ENCODE measurements around the gene ZNF622. TPM values are rescaled to one million over a fixed set of nuclear protein-coding genes. Genes with fewer than 3 reads are reported as not detected.

ZNF622 gene
- 54.4 and 55.6 TPM in 2 replicates for total RNA-seq

GRCh38 chr5:16465544-16466432 is at the start of gene ZNF622:
TSS of gene ZNF622 (minus strand) at chr5:16465800. CDS start at chr5:16465665, 135 bp downstream.
- peak within 1 kb of the TSS; percentile 99 for H3K4me3 Mint-ChIP-seq
- DNase-seq (ENCODE audit: low spot score): peak; percentile 86
- H3K4me1 Mint-ChIP-seq (ENCODE audit: low read depth): peaks cover 66% of the 10 kb centered on the region
- intact Hi-C loops (cut with micrococcal nuclease): loop anchor here (1.0 to 10.0 kb wide), 7 partner anchors 151 to 1883 kb away; partner anchors contain the start of genes MYO10, OTULINL and RETREG1
- no peaks in the 10 kb centered on the region for H3K27me3 Mint-ChIP-seq (ENCODE audit: insufficient read depth)
- H3K9me3 Mint-ChIP-seq: no peaks in the 10 kb centered on the region
- H3K36me3 Mint-ChIP-seq (ENCODE audit: low read depth): peaks cover 45% of the 10 kb centered on the region
- peak within 1 kb of the TSS; percentile 95 for H3K27ac Mint-ChIP-seq

- H3K4me1 Mint-ChIP-seq (ENCODE audit: low read depth): no peaks in the 10 kb centered on the region
- no peak overlapping the region for H3K4me3 Mint-ChIP-seq
- no peak for DNase-seq (ENCODE audit: low spot score)
- H3K9me3 Mint-ChIP-seq: no peaks in the 10 kb centered on the region
- intact Hi-C loops (cut with micrococcal nuclease): no loop called here
- H3K27ac Mint-ChIP-seq: no peak overlapping the region
- no peaks in the 10 kb centered on the region for H3K27me3 Mint-ChIP-seq (ENCODE audit: insufficient read depth)
- no peaks in the 10 kb centered on the region for H3K36me3 Mint-ChIP-seq (ENCODE audit: low read depth)
Measured at GRCh38 chr5:16510098-16510497, 44.5 kb upstream of the ZNF622 start.

GRCh38 chr5:16508730-16509531 is 43.3 kb upstream of the ZNF622 start:
- Mint-ChIP-seq H3K9me3 (no peaks in the 10 kb centered on the region), H3K4me3 (no peak overlapping the region), H3K4me1 (ENCODE audit: low read depth) (no peaks in the 10 kb centered on the region), H3K27ac (no peak overlapping the region), H3K36me3 (ENCODE audit: low read depth) (no peaks in the 10 kb centered on the region), H3K27me3 (ENCODE audit: insufficient read depth) (no peaks in the 10 kb centered on the region)
- intact Hi-C loops (cut with micrococcal nuclease): no loop called here
- DNase-seq (ENCODE audit: low spot score): no peak

GRCh38 chr5:16507716-16508115 is 42.1 kb upstream of the ZNF622 start:
- no peaks in the 10 kb centered on the region for H3K9me3 Mint-ChIP-seq
- H3K27ac Mint-ChIP-seq: no peak overlapping the region
- H3K4me3 Mint-ChIP-seq: no peak overlapping the region
- H3K27me3 Mint-ChIP-seq (ENCODE audit: insufficient read depth): no peaks in the 10 kb centered on the region
- intact Hi-C loops (cut with micrococcal nuclease): no loop called here
- H3K4me1 Mint-ChIP-seq (ENCODE audit: low read depth): no peaks in the 10 kb centered on the region
- no peaks in the 10 kb centered on the region for H3K36me3 Mint-ChIP-seq (ENCODE audit: low read depth)
- DNase-seq (ENCODE audit: low spot score): no peak

GRCh38 chr5:16505904-16506303 is 40.3 kb upstream of the ZNF622 start:
- Mint-ChIP-seq H3K4me1 (ENCODE audit: low read depth) (no peaks in the 10 kb centered on the region), H3K9me3 (no peaks in the 10 kb centered on the region), H3K36me3 (ENCODE audit: low read depth) (peaks cover 1% of the 10 kb centered on the region), H3K27ac (no peak overlapping the region), H3K27me3 (ENCODE audit: insufficient read depth) (no peaks in the 10 kb centered on the region), H3K4me3 (no peak overlapping the region)
- intact Hi-C loops (cut with micrococcal nuclease): no loop called here
- no peak for DNase-seq (ENCODE audit: low spot score)

GRCh38 chr5:16505140-16505891 is 39.7 kb upstream of the ZNF622 start:
- intact Hi-C loops (cut with micrococcal nuclease): no loop called here
- H3K4me1 Mint-ChIP-seq (ENCODE audit: low read depth): no peaks in the 10 kb centered on the region
- H3K9me3 Mint-ChIP-seq: no peaks in the 10 kb centered on the region
- peaks cover 1% of the 10 kb centered on the region for H3K36me3 Mint-ChIP-seq (ENCODE audit: low read depth)
- no peaks in the 10 kb centered on the region for H3K27me3 Mint-ChIP-seq (ENCODE audit: insufficient read depth)
- no peak overlapping the region for H3K4me3 Mint-ChIP-seq
- H3K27ac Mint-ChIP-seq: no peak overlapping the region
- no peak for DNase-seq (ENCODE audit: low spot score)

GRCh38 chr5:16504571-16504970 is 39.0 kb upstream of the ZNF622 start:
- Mint-ChIP-seq H3K4me3 (no peak overlapping the region), H3K27ac (no peak overlapping the region), H3K27me3 (ENCODE audit: insufficient read depth) (no peaks in the 10 kb centered on the region), H3K4me1 (ENCODE audit: low read depth) (no peaks in the 10 kb centered on the region), H3K36me3 (ENCODE audit: low read depth) (peaks cover 1% of the 10 kb centered on the region), H3K9me3 (no peaks in the 10 kb centered on the region)
- intact Hi-C loops (cut with micrococcal nuclease): no loop called here
- no peak for DNase-seq (ENCODE audit: low spot score)

GRCh38 chr5:16502866-16503265 is 37.3 kb upstream of the ZNF622 start:
- Mint-ChIP-seq H3K4me3 (no peak overlapping the region), H3K27me3 (ENCODE audit: insufficient read depth) (no peaks in the 10 kb centered on the region), H3K4me1 (ENCODE audit: low read depth) (no peaks in the 10 kb centered on the region), H3K27ac (no peak overlapping the region), H3K9me3 (peaks cover 2% of the 10 kb centered on the region), H3K36me3 (ENCODE audit: low read depth) (peaks cover 1% of the 10 kb centered on the region)
- no peak for DNase-seq (ENCODE audit: low spot score)
- intact Hi-C loops (cut with micrococcal nuclease): no loop called here

GRCh38 chr5:16500024-16500423 is 34.4 kb upstream of the ZNF622 start:
- no peak for DNase-seq (ENCODE audit: low spot score)
- Mint-ChIP-seq H3K4me1 (ENCODE audit: low read depth) (no peaks in the 10 kb centered on the region), H3K27me3 (ENCODE audit: insufficient read depth) (no peaks in the 10 kb centered on the region), H3K27ac (no peak overlapping the region), H3K9me3 (peaks cover 24% of the 10 kb centered on the region), H3K4me3 (no peak overlapping the region), H3K36me3 (ENCODE audit: low read depth) (peaks cover 6% of the 10 kb centered on the region)
- intact Hi-C loops (cut with micrococcal nuclease): no loop called here

GRCh38 chr5:16497546-16497945 is 31.9 kb upstream of the ZNF622 start:
- intact Hi-C loops (cut with micrococcal nuclease): no loop called here

GRCh38 chr5:16493261-16493660 is 27.7 kb upstream of the ZNF622 start:
- no peak for DNase-seq (ENCODE audit: low spot score)
- peaks cover 11% of the 10 kb centered on the region for H3K36me3 Mint-ChIP-seq (ENCODE audit: low read depth)
- H3K9me3 Mint-ChIP-seq: peaks cover 33% of the 10 kb centered on the region
- H3K4me1 Mint-ChIP-seq (ENCODE audit: low read depth): no peaks in the 10 kb centered on the region
- no peaks in the 10 kb centered on the region for H3K27me3 Mint-ChIP-seq (ENCODE audit: insufficient read depth)
- H3K4me3 Mint-ChIP-seq: no peak overlapping the region
- no peak overlapping the region for H3K27ac Mint-ChIP-seq
- intact Hi-C loops (cut with micrococcal nuclease): no loop called here

More at GRCh38 chr5:16497546-16497945, 31.9 kb upstream of the ZNF622 start:
- Mint-ChIP-seq H3K4me1 (ENCODE audit: low read depth) (no peaks in the 10 kb centered on the region), H3K9me3 (peaks cover 33% of the 10 kb centered on the region), H3K4me3 (no peak overlapping the region), H3K36me3 (ENCODE audit: low read depth) (peaks cover 12% of the 10 kb centered on the region), H3K27ac (no peak overlapping the region), H3K27me3 (ENCODE audit: insufficient read depth) (no peaks in the 10 kb centered on the region)
- no peak for DNase-seq (ENCODE audit: low spot score)

- intact Hi-C loops (cut with micrococcal nuclease): no loop called here
- Mint-ChIP-seq H3K27me3 (ENCODE audit: insufficient read depth) (no peaks in the 10 kb centered on the region), H3K4me1 (ENCODE audit: low read depth) (no peaks in the 10 kb centered on the region), H3K27ac (no peak overlapping the region), H3K4me3 (no peak overlapping the region), H3K36me3 (ENCODE audit: low read depth) (peaks cover 11% of the 10 kb centered on the region), H3K9me3 (peaks cover 28% of the 10 kb centered on the region)
- DNase-seq (ENCODE audit: low spot score): no peak
Measured at GRCh38 chr5:16492398-16493140, 27.0 kb upstream of the ZNF622 start.
